Fibroblast of lung (primary cell): ENCODE measurements around the gene NXNL2. TPM values are rescaled to one million over a fixed set of nuclear protein-coding genes. Genes with fewer than 3 reads are reported as not detected.

Experiments
- DNase-seq, 2 donors: peaks; one replicate each; pipeline versions ENCODE4 v3.0.0 to v3.0.0-alpha.2; 2010; ENCODE audit warnings: low read depth in 2 of 2
- H2AFZ ChIP-seq: 2 replicates; pipeline ENCODE4 v1.5.1; 2012; ENCODE audit warnings: low read length, control low read depth, inconsistent platforms
- H3K27ac ChIP-seq: 2 replicates; pipeline ENCODE4 v1.5.1; 2011; ENCODE audit warnings: low read length, control low read depth; ENCODE audit not compliant: insufficient read depth
- H3K27me3 ChIP-seq: 2 replicates; pipeline ENCODE4 v1.5.1; 2011; ENCODE audit warnings: mild to moderate bottlenecking, low read length; ENCODE audit not compliant: control insufficient read depth, insufficient read depth
- H3K36me3 ChIP-seq: 2 replicates; pipeline ENCODE4 v1.5.1; 2011; ENCODE audit warnings: low read length; ENCODE audit not compliant: control insufficient read depth, insufficient read depth
- H3K4me1 ChIP-seq: 2 replicates; pipeline ENCODE4 v1.5.1; 2011; ENCODE audit warnings: low read length; ENCODE audit not compliant: control insufficient read depth, insufficient read depth; ENCODE audit errors: extremely low read depth
- H3K4me2 ChIP-seq: 2 replicates; pipeline ENCODE4 v1.5.1; 2011; ENCODE audit warnings: low read length, control low read depth; ENCODE audit not compliant: insufficient read depth; ENCODE audit errors: extremely low read depth
- H3K4me3 ChIP-seq, 4 experiments: fragments of 200-600 bp in 1 of 4; sonication (generic) in 1 of 4; replicated peaks in 1 of 4; 2 replicates each; pipeline ENCODE4 v1.5.1; 2011 to 2016; ENCODE audit warnings: low read length in 4 of 4, low read depth in 3 of 4, mild to moderate bottlenecking in 3 of 4, control low read depth in 2 of 4, inconsistent platforms in 1 of 4, mixed read lengths in 1 of 4; ENCODE audit not compliant: insufficient read depth in 1 of 4; ENCODE audit errors: control extremely low read depth in 1 of 4
- H3K79me2 ChIP-seq: 2 replicates; pipeline ENCODE4 v1.5.1; 2012; ENCODE audit warnings: mild to moderate bottlenecking, low read length, inconsistent platforms; ENCODE audit not compliant: control insufficient read depth, insufficient read depth
- H3K9ac ChIP-seq: 2 replicates; pipeline ENCODE4 v1.5.1; 2011; ENCODE audit warnings: mild to moderate bottlenecking, low read length, control low read depth; ENCODE audit not compliant: insufficient read depth
- H3K9me3 ChIP-seq: 2 replicates; pipeline ENCODE4 v1.5.1; 2012; ENCODE audit warnings: low read depth, low read length; ENCODE audit not compliant: control insufficient read depth, insufficient read depth
- H4K20me1 ChIP-seq: 2 replicates; pipeline ENCODE4 v1.5.1; 2011; ENCODE audit warnings: low read length; ENCODE audit not compliant: control insufficient read depth, insufficient read depth; ENCODE audit errors: extremely low read depth
- EZH2 ChIP-seq: IDR thresholded peaks from 2 replicates; pipeline ENCODE4 v1.5.1; 2012; ENCODE audit warnings: low read length, control low read depth, mild to moderate bottlenecking; ENCODE audit errors: missing control alignments
- polyA plus RNA-seq, 2 donors: library from polyadenylated mRNA; depleted of rRNA in 1 of 2; stranded (reverse) in 1 of 2; unstranded in 1 of 2; fragments of >200 nt; gene quantifications; 2 replicates each; pipeline ENCODE4 v1.2.1, GENCODE V29; 2011 to 2012; ENCODE audit warnings: missing spikeins in 1 of 2
- total RNA-seq: library from RNA; depleted of rRNA; stranded (reverse); fragments of >200 nt; gene quantifications from 2 replicates; pipeline ENCODE4 v1.2.1, GENCODE V29; 2014
- TF ChIP-seq, protein P1 (sequence below), 2 donors: IDR thresholded peaks in 1 of 2; conservative IDR thresholded peaks in 1 of 2; 1 replicate in 1 of 2; 2 replicates in 1 of 2; pipeline ENCODE4 v1.5.1; 2011 to 2012; ENCODE audit warnings: low read length in 2 of 2, control low read depth in 1 of 2, inconsistent platforms in 1 of 2, low read depth in 1 of 2, mild to moderate bottlenecking in 1 of 2

NXNL2 gene
- total and polyA plus RNA-seq, 2 donors (not counting 1 experiment from before 2014, with no cell fraction given), result 0.50 to 1.3 TPM

DNA sequence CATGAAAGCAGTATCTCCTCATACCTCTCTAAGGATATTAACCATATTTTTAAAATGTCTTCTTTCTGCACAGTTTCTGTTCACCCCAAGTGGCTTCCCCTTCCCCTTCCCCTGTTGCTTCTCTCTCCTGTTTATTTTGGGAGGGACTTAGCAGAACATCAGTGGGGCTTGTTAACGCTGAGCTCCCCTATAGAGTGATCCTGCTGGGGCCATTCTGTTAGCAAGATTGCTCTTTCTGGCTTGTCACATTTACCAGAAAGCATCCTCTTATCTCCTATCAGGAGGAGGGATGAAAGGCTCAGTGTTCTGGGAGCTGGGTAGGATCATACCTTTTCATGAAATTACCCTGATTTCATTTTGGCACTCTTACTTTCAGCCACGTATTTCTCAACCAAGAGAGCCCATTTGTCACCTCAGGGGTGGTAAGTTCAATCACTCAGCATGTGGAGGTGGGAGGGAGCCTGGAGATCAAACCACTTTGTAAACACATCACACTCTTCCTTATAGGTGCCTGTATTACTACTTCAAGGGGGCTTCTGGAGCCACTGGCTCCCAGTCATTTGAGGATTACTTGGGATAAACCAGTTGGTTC lies 16.7 kb downstream of the NXNL2 start:
- Histone ChIP-seq H3K27me3 (no peaks in the 10 kb centered on the region), H3K9ac (no peak overlapping the region)

DNA sequence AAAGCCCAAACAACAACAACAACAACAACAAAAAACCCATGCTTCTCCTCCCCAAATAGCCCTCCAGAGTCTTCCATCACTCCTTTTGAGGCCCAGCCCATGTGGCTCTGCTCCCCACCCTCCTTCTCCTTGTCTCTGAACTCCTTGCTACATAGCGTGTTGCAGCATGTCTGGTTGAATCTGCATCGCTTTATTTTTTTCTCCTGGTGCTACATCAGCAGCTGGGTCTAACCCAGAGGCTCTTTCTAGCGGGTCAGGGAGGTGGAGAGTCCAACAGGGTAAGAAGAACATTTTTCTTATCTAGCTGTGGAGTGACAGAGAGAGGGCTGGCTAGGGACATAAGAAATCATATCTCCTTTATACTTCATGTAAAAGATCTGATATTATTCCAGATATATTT lies 18.4 kb downstream of the NXNL2 start:
- Histone ChIP-seq H3K9ac (no peak overlapping the region), H3K4me3 (no peak overlapping the region), H3K4me2 (no peak overlapping the region), H3K4me1 (no peaks in the 10 kb centered on the region), H4K20me1 (no peaks in the 10 kb centered on the region), H3K9me3 (no peaks in the 10 kb centered on the region), H2AFZ (no peak overlapping the region), H3K36me3 (no peaks in the 10 kb centered on the region), H3K27ac (no peak overlapping the region), H3K27me3 (no peaks in the 10 kb centered on the region), H3K79me2 (no peaks in the 10 kb centered on the region)
- no peak for DNase-seq
- no peak for TF ChIP-seq EZH2
- TF ChIP-seq, protein P1, sequence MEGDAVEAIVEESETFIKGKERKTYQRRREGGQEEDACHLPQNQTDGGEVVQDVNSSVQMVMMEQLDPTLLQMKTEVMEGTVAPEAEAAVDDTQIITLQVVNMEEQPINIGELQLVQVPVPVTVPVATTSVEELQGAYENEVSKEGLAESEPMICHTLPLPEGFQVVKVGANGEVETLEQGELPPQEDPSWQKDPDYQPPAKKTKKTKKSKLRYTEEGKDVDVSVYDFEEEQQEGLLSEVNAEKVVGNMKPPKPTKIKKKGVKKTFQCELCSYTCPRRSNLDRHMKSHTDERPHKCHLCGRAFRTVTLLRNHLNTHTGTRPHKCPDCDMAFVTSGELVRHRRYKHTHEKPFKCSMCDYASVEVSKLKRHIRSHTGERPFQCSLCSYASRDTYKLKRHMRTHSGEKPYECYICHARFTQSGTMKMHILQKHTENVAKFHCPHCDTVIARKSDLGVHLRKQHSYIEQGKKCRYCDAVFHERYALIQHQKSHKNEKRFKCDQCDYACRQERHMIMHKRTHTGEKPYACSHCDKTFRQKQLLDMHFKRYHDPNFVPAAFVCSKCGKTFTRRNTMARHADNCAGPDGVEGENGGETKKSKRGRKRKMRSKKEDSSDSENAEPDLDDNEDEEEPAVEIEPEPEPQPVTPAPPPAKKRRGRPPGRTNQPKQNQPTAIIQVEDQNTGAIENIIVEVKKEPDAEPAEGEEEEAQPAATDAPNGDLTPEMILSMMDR (conservative IDR thresholded peaks at IDR 0.05 in 1 of 2, IDR thresholded peaks at IDR 0.05 in 1 of 2; ENCODE audit: low read depth in 1 of 2, low read length in 2 of 2), result no peak

More for the DNA sequence above, 16.7 kb downstream of the NXNL2 start:
- Histone ChIP-seq H3K27ac (no peak overlapping the region), H4K20me1 (no peaks in the 10 kb centered on the region), H3K4me1 (no peaks in the 10 kb centered on the region), H3K79me2 (no peaks in the 10 kb centered on the region), H3K36me3 (no peaks in the 10 kb centered on the region), H2AFZ (no peak overlapping the region), H3K4me2 (no peak overlapping the region), H3K4me3 (no peak overlapping the region), H3K9me3 (no peaks in the 10 kb centered on the region)
- TF ChIP-seq, protein P1 (conservative IDR thresholded peaks at IDR 0.05 in 1 of 2, IDR thresholded peaks at IDR 0.05 in 1 of 2; ENCODE audit: low read depth in 1 of 2, low read length in 2 of 2), result no peak
- TF ChIP-seq EZH2, result no peak
- DNase-seq, result no peak

GRCh38 chr9:88555268-88555980 lies 20.4 kb downstream of the NXNL2 start:
- Histone ChIP-seq H3K27ac (no peak overlapping the region), H3K27me3 (no peaks in the 10 kb centered on the region), H3K36me3 (no peaks in the 10 kb centered on the region), H2AFZ (no peak overlapping the region), H3K79me2 (no peaks in the 10 kb centered on the region), H4K20me1 (no peaks in the 10 kb centered on the region), H3K9me3 (no peaks in the 10 kb centered on the region), H3K4me2 (no peak overlapping the region), H3K4me3 (no peak overlapping the region), H3K4me1 (no peaks in the 10 kb centered on the region), H3K9ac (no peak overlapping the region)
- DNase-seq, result no peak
- TF ChIP-seq, protein P1 (conservative IDR thresholded peaks at IDR 0.05 in 1 of 2, IDR thresholded peaks at IDR 0.05 in 1 of 2; ENCODE audit: low read depth in 1 of 2, low read length in 2 of 2), result no peak
- no peak for TF ChIP-seq EZH2
